H1 (cell line): ENCODE measurements around the gene IL5RA. TPM values are rescaled to one million over a fixed set of nuclear protein-coding genes. Genes with fewer than 3 reads are reported as not detected.

Experiments used
- ATF2 ChIP-seq: IDR thresholded peaks from 2 replicates; pipeline ENCODE4 v1.6.1; 2012; ENCODE audit warnings: low read length, inconsistent platforms
- CHD7 ChIP-seq: fragments of 300-600 bp; sonication (generic); IDR thresholded peaks from 2 replicates; pipeline ENCODE4 v1.7.1; 2012; ENCODE audit warnings: low read length, moderate library complexity, mild to moderate bottlenecking, inconsistent platforms; ENCODE audit not compliant: insufficient replicate concordance
- CTBP2 ChIP-seq: IDR thresholded peaks from 2 replicates; pipeline ENCODE4 v1.7.0; 2011; ENCODE audit warnings: borderline replicate concordance, mild to moderate bottlenecking, moderate library complexity, mixed read lengths, low read length; ENCODE audit not compliant: insufficient read depth, insufficient read length
- KDM5A ChIP-seq: fragments of 200-600 bp; IDR thresholded peaks from 2 replicates; pipeline ENCODE4 v1.7.1; 2012; ENCODE audit warnings: mild to moderate bottlenecking, low read length, inconsistent platforms, mixed read lengths
- polyA plus RNA-seq, 7 experiments: library from polyadenylated mRNA; depleted of rRNA in 3 of 7; stranded (reverse) in 5 of 7; unstranded in 2 of 7; fragments of >200 nt in 5 of 7; fragments of 200-250 nt in 2 of 7; gene quantifications; 1 replicate in 5 of 7; 2 replicates in 1 of 7; 4 replicates in 1 of 7; pipeline versions ENCODE4 v1.2.1 to v1.2.3, GENCODE V29; 2011 to 2013; ENCODE audit warnings: missing spikeins in 2 of 7, mixed read lengths in 2 of 7
- total RNA-seq: library from RNA; stranded (reverse); fragmentation: NEBNext Ultra II Directional; extraction: Animal tissue kit (Norgen Biotek cat#: 25700); gene quantifications from 2 replicates; pipeline ENCODE4 v1.2.1, GENCODE V29; 2021

The IL5RA gene
- total and polyA plus RNA-seq, 2 of the 8 experiments (the other 6 are each of a cell fraction or from before 2014, with no cell fraction given) = not detected

- TF ChIP-seq CHD7 (no peak), ATF2 (no peak), KDM5A (no peak), CTBP2 (no peak)
- TF ChIP-seq, all 59 proteins: peak for 0
Measured at GRCh38 chr3:3071136-3071535, 39.0 kb downstream of the IL5RA start (continued).
